HG03139 (cell line): Measurements from ENCODE around the gene ADGRA1.

ENCODE experiments used
- ATAC-seq: cut with Tn5 transposase; IDR thresholded peaks from one replicate; pipeline ENCODE4 v1.9.1; 2021; ENCODE audit not compliant: unreplicated experiment

ADGRA1 gene

DNA sequence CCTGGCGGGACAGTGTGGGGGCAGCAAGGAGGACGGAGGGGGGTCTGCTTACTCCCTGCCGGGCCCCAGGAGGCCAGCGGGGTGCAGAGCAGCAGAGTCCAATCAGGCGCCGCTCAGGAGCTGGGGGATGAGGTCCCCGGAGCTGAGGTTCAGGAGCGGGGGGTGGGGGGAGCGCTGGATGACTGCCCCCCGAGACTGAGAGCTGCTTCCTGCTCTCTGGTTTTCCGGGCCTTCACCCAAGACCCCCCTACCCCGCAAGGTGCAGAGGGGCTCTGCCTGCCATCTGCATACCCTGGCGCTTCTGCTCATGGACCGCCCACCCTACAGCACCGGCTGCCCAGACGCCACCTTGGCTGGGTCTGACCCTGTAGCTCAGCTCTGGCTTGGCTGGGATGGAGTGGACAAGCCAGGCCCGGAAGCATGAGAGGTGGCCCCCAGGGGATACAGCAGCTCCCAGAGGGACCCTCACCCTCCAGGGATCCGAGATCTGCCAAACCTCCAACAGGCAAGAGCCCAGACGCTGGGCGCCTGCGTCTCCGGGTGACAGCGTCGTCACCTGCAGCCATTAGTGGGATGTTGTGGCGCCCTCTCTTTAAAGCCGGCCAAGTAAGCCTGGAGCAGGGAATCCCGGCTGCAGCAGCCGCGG lies 73.2 kb downstream of the ADGRA1 start:
- ATAC-seq: no peak

DNA sequence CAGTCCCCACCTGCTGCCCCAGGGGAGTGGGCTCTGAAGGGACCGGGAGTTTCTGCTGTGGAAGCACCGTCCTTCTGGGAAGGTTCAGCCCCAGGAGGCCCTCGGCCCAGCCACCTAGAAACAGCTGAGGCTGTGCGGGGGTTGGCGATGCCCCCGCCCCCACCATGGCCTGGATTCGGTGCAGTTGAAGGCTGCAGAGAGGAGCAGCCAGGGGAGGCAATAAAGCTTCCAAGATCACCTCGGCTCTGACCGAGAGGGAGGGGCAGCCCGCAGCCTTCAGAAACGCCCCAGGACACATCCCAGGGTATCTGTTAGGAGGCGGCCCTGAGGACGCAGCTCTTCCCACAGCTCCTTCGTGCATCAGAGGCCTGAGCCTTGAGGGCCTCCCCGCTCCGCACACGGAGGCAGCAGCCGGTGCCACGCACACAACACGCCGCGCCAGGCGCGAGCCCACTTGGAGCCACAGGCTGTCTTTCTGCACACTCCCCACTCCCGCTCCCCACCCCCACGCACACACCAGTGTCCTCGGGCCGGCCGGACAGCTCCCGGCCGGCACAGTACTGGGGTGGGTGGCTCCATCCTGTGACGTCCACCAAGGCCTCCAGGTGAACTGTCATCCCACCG lies 73.9 kb downstream of the ADGRA1 start:
- no peak for ATAC-seq

DNA sequence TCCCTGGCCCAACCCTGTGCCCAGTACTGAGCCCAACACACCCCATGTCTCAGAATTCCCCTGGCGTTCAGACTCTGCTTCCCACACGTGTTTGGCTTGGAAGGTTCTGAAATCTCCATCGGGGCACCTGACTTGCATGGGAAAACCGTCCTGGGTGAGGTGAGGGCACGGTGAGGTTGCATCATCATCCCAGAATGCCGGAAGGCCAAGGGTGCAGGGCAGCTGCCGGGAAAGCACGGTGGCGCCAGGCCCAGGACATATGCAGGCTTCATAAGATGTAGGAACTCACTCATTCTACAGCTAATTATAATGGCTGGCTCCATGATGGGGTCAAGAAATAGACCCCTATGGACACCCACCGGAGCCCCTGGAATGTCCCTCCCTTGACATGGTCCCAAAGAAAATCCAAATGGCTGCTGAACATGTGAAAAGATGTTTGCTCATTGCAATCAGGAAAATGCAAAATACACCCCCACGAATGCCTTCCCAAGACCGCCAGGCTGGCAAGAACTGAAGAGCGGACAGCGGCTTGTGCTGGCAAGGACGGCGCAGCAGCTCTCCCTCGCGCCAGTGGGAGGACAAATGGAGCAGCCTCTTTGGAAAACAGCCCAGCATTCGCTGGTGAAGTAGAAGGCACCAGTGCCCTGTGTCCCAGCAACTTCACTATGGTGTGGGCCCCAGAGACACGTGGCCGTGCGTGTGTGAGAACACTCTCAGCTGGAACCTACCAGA lies 74.6 kb downstream of the ADGRA1 start:
- no peak for ATAC-seq

DNA sequence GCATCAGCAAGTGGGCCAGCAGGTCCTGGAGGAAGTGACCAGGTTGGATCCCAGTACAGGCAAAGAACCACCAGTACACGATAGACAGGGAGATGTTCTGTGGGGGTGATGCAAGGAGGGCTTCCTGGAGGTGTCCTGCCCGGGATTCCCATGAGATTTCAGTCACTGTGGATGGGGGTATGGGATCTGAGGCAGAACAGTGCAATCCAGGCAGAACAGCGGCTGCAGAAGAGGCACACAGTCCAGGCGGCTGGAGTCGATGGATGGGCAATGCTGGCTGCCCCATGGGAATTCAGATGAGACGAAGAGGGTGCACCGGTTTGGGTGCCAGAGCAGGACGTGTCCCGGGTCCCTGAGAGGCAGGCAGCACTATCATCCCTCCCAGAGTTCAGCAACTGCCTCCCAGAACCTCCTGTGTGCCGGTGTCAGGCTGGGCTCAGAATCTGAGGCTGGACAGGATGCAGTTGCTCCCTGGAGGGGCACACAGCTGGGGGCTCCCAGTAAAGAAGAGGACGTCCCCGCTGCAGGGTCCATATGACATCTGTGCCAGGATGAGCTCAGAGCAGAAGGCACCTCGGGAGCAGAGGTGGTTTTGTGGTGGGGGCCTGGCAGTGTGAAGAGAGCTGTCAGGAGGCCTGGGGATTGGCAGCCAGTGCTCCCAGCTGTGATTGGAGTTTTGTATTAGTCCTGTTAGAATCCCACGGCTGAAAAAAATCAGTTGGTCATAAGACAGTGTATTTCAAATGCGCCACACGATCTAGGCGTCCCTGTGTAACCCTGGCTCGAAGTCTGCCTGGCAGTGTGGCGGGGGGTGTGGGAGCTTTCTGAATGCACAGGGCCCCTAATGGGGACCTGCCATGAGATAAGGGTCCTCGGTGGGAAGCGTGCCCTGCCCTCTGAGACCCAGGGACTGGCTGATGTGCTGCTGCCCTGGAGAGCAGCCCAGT lies 75.5 kb downstream of the ADGRA1 start:
- no peak for ATAC-seq

DNA sequence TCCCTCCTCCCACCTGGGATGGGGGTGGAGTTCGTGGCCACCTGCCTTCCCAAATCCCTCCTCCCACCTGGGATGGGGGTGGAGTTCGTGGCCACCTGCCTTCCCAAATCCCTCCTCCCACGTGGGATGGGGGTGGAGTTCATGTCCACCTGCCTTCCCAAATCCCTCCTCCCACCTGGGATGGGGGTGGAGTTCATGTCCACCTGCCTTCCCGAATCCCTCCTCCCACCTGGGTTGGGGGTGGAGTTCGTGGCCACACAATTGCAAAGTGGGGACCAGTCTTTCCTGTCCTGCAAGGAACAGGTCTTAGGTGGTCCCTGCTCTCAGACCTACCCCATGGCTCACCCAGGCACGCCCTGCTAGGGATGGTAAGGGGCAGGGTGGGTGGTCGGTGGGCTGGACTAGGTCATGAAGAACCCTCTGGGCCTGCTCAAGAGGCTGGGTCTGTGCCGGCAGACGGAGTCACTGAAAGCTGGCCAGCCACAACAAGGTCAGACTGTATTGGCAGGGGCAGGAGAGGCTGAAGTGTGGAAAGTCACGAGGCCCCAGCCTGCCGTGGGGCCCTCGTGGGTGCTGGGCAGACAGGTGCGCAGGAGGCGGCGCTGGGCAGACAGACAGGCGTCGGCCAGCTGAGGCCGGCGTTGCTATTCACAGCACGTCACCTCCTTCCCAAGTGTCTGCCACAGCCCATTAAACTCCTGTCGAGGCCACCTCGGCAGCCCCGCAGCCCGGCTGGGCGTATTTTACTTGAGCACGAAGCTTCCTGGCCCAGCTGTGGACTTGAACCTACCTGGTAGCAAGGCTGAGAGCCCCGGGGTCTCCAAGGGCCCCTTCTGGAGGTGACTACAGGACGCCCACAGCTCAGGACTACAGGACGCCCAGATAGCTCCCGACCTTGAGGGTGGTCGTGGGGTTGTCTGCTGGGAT lies 76.4 kb downstream of the ADGRA1 start:
- no peak for ATAC-seq

DNA sequence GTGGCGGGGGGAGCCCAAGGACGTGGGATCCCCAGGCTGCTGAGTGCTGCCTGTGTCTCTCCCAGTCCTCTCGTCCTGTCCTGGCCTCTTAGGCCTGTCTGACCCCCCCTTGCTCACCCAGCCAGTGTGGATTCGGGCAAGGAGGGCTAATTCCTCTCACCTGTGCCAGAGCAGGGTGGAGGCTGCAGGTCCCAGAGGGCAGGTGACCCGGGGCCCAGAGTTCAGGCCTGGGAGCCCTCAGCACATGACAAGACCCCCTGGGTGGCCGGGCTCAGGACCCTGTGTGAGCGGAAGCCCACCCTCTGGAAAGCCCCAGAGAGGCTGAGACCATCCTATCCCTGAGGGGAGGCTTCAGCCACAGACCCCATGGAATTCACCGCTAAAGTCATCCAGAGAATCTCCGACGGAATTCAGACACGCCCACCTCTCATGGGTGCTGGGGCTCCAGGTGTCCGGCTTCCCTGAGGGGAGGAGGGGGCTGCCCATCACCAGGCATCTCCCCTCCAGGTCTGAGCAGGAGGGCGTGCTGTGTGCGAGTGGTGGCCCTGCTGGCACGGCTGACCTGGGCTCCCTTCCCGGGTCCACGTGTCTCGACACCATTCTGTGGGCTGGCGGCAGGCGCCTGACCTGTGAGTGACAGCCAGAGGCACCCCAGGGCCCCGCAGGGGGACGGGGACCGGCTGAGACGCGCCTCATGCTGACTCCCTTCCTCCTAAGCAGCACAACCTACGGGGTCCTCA lies 77.3 kb downstream of the ADGRA1 start:
- no peak for ATAC-seq

DNA sequence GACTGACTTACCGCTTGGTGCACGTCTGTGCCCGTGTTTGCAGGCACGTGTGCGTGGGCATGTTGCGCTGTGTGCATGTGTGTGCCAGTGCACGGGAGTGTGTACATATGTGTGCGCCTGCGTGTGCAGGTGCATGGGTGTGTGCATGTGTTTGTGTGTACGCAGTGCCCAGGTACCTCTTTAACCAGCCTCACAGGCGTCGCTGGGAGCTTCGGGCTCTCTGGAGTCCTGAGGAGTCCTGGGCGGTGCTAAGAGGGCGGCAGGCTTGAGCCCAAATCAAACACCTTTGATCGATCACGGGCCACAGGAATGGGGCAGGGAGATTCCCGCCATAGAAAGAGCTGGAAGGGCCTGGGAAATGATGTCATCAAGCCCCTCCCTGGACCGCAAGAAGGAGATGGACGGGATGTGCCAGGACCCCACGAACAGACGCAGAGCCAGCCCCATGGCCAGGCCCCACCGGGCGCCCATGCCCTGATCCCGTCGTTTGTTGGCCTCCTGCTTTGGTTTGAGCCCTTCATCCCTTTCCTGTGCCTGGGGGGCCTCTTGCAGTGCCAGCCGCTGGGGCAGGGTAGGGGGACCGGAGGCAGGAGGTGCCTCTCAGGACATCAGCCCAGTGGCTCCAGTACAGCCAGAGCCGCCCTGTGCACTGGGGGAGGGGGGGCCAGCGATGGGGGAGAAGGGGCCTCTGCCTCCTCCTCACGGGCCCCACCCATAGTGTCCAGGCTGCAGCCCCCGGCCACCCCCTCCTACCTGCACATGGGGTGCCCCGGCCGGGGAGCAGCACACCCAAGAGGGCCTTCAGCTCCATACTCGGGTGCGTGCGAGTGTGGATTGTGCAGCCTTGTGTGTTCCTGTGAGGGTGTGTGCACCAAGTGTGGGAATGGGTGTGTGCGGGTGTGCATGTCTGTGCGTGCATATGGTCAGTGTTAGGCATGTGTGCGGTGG lies 78.1 kb downstream of the ADGRA1 start:
- no peak for ATAC-seq

DNA sequence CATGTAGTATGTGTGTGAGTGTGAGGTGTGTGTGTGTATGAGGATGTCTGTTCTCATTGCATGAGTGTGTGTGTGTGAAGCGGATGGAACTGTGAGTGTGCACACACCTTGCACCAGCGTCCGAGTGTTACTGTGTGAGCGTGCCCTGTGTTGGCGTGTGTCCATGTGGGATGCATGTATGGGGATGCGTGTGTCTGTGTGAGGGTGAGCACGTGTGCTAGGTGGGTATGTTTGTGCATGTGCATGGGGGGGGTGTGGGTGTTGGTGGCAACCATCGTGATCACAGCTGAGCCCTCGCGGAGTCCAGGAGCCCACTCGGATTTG lies 78.7 kb downstream of the ADGRA1 start:
- ATAC-seq: no peak

DNA sequence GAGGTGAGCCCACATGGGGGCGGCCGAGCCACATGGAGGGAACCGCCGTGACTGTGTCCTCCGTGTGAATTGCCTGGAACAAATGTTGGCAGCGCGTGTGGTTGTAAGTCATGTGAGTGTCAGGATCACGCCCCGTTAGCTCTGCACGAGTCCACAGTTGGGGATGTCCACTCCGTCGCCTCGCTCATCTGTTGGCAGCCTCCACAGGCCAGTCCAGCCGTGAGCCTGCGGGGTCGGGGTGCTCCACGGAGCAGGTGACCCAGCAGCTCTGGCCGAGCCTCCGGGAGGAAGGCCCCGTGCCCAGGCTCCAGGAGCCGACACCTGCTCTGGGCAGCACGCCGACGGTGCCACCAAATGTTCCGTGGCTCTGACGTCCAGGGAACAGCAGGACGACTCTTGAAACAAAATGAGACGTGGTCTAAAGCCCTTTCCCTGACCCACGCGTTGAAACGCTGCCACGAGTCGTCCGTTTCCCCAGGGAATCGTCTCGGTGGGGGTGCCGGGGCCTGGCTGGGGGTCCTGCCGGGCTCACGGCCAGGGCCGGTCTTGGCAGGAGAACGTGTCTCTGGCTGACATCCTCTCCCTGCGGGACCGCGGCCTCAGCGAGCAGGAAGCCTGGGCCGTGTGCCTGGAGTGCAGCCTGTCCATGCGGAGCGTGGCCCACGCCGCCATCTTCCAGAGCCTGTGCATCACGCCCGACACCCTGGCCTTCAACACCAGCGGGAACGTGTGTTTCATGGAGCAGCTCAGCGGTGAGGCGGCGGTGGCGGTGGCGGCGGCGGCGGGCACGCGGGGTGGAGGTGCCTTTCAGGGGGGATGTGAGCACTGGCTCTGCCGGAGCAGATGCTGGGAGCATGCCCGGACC lies 79.3 kb downstream of the ADGRA1 start:
- no peak for ATAC-seq

DNA sequence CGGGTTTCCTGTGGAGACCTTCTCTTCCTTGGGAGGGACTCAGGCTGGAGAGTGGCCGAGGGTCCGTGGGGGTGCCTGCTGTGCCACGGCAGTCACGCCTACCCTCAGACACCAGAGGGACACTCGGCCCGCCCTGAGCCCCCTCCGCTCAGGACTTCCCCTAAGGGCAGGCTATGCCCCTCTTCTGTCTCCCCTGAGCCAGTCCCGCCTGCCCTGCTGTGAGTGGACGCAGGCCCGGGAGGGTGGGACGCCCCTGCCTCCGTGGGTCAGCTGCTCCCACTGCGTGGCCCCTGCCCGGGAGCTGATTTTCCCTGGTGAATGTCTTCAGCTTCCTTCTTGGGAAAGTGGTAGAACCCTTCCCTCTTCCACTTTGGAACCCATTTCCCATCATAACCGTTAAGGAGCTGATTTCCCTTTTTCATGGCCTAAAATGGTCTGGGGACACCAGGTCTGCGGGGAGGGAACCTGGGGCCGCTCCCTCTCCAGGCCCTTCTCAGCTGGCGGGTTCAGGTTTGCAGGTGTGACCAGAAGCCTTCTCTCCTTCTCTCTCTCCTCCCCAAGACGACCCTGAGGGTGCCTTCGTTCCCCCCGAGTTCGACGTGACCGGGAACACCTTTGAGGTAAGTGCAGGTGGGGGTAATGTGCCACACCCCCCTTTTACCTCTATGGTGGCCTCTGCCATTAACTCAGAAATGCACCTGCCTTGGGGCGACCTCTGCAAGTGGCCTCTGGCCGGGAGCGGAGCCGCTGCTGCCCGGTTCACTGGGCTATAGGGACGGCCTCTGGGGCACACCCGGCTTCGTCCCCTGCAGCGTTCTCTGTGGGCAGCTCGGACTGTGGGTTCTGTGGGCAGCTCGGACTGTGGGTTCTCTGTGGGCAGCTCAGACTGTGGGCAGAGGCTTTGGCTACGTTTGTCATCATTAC lies 80.2 kb downstream of the ADGRA1 start:
- ATAC-seq: no peak

DNA sequence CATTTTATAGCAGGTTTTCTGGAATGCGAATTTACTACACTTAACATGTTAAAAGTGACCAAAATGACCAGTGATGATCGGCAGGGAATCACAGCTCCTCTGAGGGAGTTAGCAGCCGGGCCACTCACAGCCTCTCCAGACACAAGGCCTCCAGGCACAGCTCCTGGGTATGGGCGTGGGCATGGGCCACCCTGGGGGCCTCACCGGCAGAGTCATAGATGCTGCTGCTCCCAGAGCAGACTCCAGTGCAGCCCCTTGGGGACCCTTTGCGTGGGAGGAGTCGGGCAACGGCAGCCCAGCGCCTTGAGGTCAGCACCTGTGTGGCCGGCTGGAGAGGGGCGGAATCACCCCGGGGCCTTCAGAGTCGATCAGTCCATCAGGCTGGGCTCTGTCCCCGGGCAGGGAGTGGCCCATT lies 80.9 kb downstream of the ADGRA1 start:
- ATAC-seq: no peak

DNA sequence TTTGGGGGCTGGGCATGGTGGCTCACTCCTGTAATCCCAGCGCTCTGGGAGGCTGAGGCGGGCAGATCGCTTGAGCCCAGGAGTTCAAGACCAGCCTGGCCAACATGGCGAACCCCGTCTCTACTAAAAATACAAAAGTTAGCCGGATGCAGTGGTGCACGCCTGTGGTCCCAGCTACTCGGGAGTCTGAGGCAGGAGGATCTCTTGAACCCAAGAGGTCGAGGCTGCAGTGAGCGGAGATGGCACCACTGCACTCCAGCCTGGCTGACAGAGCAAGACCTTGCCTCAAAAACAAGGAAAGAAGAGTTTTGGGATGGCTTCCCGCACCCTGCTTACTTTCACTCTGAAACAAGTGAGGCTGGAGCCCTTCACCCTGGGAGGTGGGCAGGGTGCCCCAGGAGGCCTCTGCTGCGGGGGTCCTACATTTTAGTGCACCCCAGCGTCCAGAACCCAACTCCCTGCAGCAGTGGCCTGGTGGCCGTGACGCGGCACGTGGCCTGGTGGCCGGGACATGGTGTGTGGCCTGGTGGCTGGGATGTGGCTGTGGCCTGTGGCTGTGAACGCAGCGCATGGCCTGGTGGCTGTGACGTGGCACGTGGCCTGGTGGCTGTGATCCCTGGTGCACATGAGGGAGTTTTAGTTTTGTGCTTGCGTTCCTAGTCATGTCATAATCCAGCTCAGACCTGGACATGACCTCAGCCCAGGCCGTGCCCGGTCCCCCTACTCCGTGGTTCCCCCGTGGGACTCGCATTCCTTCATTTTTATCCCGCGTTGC lies 81.6 kb downstream of the ADGRA1 start:
- ATAC-seq: no peak

DNA sequence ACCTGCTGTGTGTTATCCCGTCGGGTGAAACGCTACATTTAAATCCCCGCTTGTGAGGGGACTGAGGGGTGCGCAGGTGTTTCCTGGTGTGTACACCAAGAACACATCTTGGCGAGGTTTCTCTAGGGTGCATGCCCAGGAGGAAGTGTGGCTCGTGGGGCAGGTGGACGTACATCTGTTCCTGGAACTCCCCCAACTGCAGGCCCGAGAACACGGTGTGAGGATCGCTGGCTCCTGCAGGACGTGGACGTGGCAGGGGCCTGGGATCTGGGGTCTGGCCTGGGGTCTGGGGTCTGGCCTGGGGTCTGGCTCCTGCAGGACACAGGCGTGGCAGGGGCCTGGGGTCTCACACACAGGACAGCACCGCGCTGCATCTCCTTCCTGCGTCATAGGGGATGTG lies 82.4 kb downstream of the ADGRA1 start:
- ATAC-seq: no peak

DNA sequence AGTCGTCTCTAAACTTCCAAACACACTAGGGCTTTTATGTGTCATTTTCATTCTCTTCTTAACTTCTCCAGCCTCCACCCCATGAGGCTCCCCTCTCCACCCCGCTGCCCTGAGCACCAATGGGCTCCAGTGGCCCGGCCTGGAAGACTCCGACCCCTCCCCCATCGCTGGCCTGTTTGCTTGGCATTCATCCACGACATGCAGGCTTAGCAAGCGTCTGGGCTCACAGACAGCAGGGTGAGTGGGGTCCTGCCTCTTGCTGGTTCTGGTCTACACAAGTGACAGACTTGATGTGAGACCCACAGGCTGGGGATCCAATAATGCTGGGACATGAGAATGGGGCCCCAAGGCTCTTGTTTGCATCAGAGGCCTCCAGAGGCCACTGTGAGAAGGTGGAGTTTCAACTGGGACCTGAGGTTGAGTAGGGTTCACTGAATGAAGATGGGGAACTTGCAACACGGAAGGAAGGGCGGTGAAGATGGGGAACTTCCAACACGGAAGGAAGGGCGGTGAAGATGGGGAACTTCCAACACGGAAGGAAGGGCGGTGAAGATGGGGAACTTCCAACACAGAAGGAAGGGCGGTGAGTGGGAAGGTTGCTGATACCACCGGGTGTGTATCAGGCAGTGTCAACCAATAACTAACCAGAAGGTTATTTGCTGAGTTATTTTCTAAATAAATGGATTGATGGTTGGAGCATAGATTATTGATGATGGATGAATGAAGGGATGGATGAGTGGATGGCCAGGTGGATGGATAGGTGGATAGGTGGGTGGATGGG lies 86.3 kb downstream of the ADGRA1 start:
- ATAC-seq: no peak

DNA sequence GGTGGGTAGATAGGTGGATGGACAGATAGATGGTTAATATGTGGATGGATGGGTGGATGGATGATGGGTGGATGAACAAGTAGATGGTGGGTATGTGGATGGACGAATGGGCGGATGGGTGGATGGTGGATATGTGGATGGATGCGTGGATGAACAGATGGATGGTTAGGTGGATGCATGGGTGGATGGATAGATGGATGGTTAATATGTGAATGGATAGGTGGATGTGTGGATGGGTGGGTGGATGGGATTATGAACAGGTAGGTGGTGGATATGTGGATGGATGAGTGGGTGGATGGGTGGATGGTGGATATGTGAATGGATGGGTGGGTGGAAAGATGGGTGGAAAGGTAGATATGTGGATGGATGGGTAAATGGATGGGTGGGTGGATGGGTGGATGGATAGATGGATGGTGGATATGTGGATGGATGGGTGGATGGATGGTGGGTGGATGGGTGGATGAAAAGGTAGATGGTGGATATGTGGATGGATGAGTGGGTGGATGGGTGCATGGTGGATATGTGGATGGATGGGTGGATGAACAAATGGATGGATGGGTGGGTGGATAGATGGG lies 87.1 kb downstream of the ADGRA1 start:
- no peak for ATAC-seq
